K562 (cell line): ENCODE results near the gene ANKRD11. TPM values are rescaled to one million over a fixed set of nuclear protein-coding genes. Genes with fewer than 3 reads are reported as not detected.
"Not testable (repeated sequence)": the region's sequence is repeated elsewhere in the genome, so short reads cannot be mapped to it uniquely, and the experiment has no call there.

Source experiments
- ATAC-seq: fragments of 200-7000 bp; cut with Tn5 transposase; 3 replicates; pipeline ENCODE4 v1.9.1; 2020; ENCODE audit warnings: moderate library complexity
- BruUV-seq: library from RNA; stranded (reverse); fragments of 400-500 nt; replicated peaks from 2 replicates; lab custom pipeline; 2021; lab: Mats Ljungman, UMichigan
- CTCF ChIA-PET: fragments of 300-600 bp; formaldehyde crosslinking; extraction: SDS; loops from one replicate; lab custom pipeline; 2021; ENCODE audit warnings: low intra/inter-chr PET ratio; lab: Yijun Ruan, JAX
- POLR2A ChIA-PET: fragments of 300-600, 350-650 bp; sonication (Branson Sonifier 250); formaldehyde crosslinking; extraction: SDS; loops from one replicate; lab custom pipeline; 2021; ENCODE audit warnings: antibody characterized with exemption, inconsistent platforms; lab: Yijun Ruan, JAX
- DNase-seq, 4 experiments: peaks; one replicate each; pipeline versions ENCODE4 v3.0.0 to v3.0.0-alpha.2; 2011 to 2018; ENCODE audit warnings: low spot score in 3 of 4, mixed read lengths in 3 of 4; ENCODE audit errors: extremely low read depth in 1 of 4
- FAIRE-seq: peaks from 2 replicates; lab custom pipeline; 2011; peaks lifted over from hg19 to GRCh38; lab: Jason Lieb, UNC
- H2AFZ ChIP-seq: 2 replicates; pipeline ENCODE4 v1.6.0; 2011; ENCODE audit warnings: low read depth, low read length, control low read depth, inconsistent platforms
- H3K27ac ChIP-seq: fragments of 200-600 bp; 3 replicates; pipeline ENCODE4 v1.8.0; 2011; ENCODE audit warnings: low read depth, mild to moderate bottlenecking, control low read depth, inconsistent platforms, low read length, moderate library complexity, mixed read lengths; ENCODE audit errors: extremely low read depth
- H3K27me3 ChIP-seq, 2 experiments: fragments of 300-600 bp in 1 of 2; 2 replicates in 1 of 2; 3 replicates in 1 of 2; pipeline versions ENCODE4 v1.6.0 to v1.8.0; 2011; ENCODE audit warnings: inconsistent platforms in 2 of 2, low read length in 2 of 2, mild to moderate bottlenecking in 1 of 2, mixed read lengths in 1 of 2, moderate library complexity in 1 of 2; ENCODE audit not compliant: control insufficient read depth in 2 of 2, insufficient read depth in 2 of 2
- H3K36me3 ChIP-seq: fragments of 300-600 bp; 3 replicates; pipeline ENCODE4 v1.8.0; 2011; ENCODE audit warnings: mild to moderate bottlenecking, low read length, inconsistent platforms; ENCODE audit not compliant: control insufficient read depth, insufficient read depth
- H3K4me1 ChIP-seq, 2 experiments: fragments of 200-600 bp in 1 of 2; replicated peaks in 1 of 2; 2 replicates in 1 of 2; 3 replicates in 1 of 2; pipeline versions ENCODE4 v1.5.1 to v1.8.0; 2011; ENCODE audit warnings: inconsistent platforms in 2 of 2, low read length in 2 of 2, mild to moderate bottlenecking in 1 of 2, mixed read lengths in 1 of 2, moderate library complexity in 1 of 2; ENCODE audit not compliant: control insufficient read depth in 2 of 2, insufficient read depth in 2 of 2
- H3K4me2 ChIP-seq: 2 replicates; pipeline ENCODE4 v1.6.1; 2011; ENCODE audit warnings: low read length, control low read depth, inconsistent platforms, mixed read lengths; ENCODE audit not compliant: insufficient read depth
- H3K4me3 ChIP-seq: fragments of 200-600 bp; sonication (generic), shearing (Covaris generic); 2 replicates; pipeline ENCODE4 v1.5.1; 2016; ENCODE audit warnings: control low read depth, inconsistent platforms
- H3K79me2 ChIP-seq: fragments of 200-600 bp; 3 replicates; pipeline ENCODE4 v1.8.0; 2011; ENCODE audit warnings: low read length, inconsistent platforms; ENCODE audit not compliant: control insufficient read depth, insufficient read depth
- H3K9ac ChIP-seq, 2 experiments: 2 replicates each; pipeline versions ENCODE4 v1.6.0 to v1.6.1; 2011; ENCODE audit warnings: low read depth in 2 of 2, low read length in 2 of 2, control low read depth in 1 of 2, inconsistent platforms in 1 of 2, mild to moderate bottlenecking in 1 of 2, mixed read lengths in 1 of 2; ENCODE audit not compliant: insufficient read depth in 1 of 2
- H3K9me1 ChIP-seq: one replicate; pipeline ENCODE4 v1.6.0; 2011; ENCODE audit warnings: inconsistent platforms, mild to moderate bottlenecking, low read length, moderate library complexity; ENCODE audit not compliant: control insufficient read depth, insufficient read depth
- H3K9me3 ChIP-seq: replicated peaks from 2 replicates; pipeline ENCODE4 v1.5.1; 2011; ENCODE audit warnings: low read depth, low read length, inconsistent platforms; ENCODE audit not compliant: control insufficient read depth, insufficient read depth
- H4K20me1 ChIP-seq: replicated peaks from 2 replicates; pipeline ENCODE4 v1.6.1; 2011; ENCODE audit warnings: low read length, inconsistent platforms, mixed read lengths; ENCODE audit not compliant: control insufficient read depth, insufficient read depth
- POLR2G ChIP-seq: fragments of 200-400 bp; formaldehyde crosslinking; IDR thresholded peaks from 2 replicates; pipeline ENCODE4 v1.6.1; 2017; ENCODE audit warnings: low read depth, mild to moderate bottlenecking, antibody characterized with exemption, low read length, moderate library complexity
- RBM22 ChIP-seq: fragments of 200-400 bp; formaldehyde crosslinking; IDR thresholded peaks from 2 replicates; pipeline ENCODE4 v1.6.1; 2018; ENCODE audit warnings: low read length, low read depth; ENCODE audit not compliant: poor library complexity, severe bottlenecking
- ZNF263 ChIP-seq: sonication (generic); formaldehyde crosslinking; IDR thresholded peaks from 2 replicates; pipeline ENCODE4 v1.8.0; 2022; ENCODE audit warnings: mild to moderate bottlenecking, missing genetic modification reagents, borderline replicate concordance
- WGBS: fragments of 100-300 bp; shearing (Covaris generic); methylation state at CpG from one replicate; pipeline ENCODE4 v1.1.6; 2016; ENCODE audit warnings: low coverage, mixed read lengths; ENCODE audit not compliant: insufficient coverage; ENCODE audit errors: missing lambda C conversion rate; 5-methylcytosine and 5-hydroxymethylcytosine counted together
- in situ Hi-C: fragments of 300-500 bp; cut with MboI; formaldehyde crosslinking; loops from 4 replicates; pipeline ENCODE4 v1.15.0; 2018; ENCODE audit warnings: inconsistent platforms, mixed read lengths
- intact Hi-C: fragments of 100-400 bp; cut with micrococcal nuclease; formaldehyde crosslinking; loops from 2 replicates; pipeline ENCODE4 v1.14.2; 2022
- polyA plus RNA-seq, 8 experiments: library from polyadenylated mRNA; depleted of rRNA in 4 of 8; stranded (reverse) in 5 of 8; unstranded in 3 of 8; fragments of >200 nt; fragmentation: Nextera tagmentation in 2 of 8; fragmentation: Illumina TruSeq in 1 of 8; extraction: Ambion mirVana in 2 of 8; extraction: Trizol in 1 of 8; gene quantifications; 2 replicates each; pipeline versions ENCODE4 v1.2.1 to v1.2.3, GENCODE V29; 2011 to 2014; ENCODE audit warnings: inconsistent platforms in 1 of 8, missing spikeins in 1 of 8
- total RNA-seq, 7 experiments: library from RNA; depleted of rRNA in 6 of 7; stranded (reverse); fragments of >200 nt in 6 of 7; fragmentation: Illumina TruSeq in 2 of 7; extraction: Trizol in 2 of 7; gene quantifications; 2 replicates each; pipeline versions ENCODE4 v1.2.1 to v1.2.3, GENCODE V29; 2011 to 2021; ENCODE audit warnings: low replicate concordance in 1 of 7

Gene ANKRD11
- total and polyA plus RNA-seq, 9 of the 15 experiments (the other 6 are each of a cell fraction or from before 2014, with no cell fraction given) = 4.7 to 126 (median 31.7) TPM

DNA sequence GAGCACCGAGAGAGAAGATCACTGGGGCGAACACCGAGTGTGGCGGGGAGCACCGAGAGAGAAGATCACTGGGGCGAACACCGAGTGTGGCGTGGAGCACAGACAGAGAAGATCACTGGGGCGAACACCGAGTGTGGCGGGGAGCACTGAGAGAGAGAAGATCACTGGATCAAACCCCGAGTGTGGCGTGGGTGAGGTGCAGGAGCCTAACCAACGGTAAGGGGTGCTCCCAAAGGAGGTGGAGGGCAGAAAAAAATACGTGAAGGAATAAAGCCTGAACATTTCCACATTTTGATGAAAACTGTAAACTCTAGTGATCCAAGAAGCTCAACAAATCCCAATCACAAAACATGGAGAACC is 100.2 kb downstream of the ANKRD11 start:
- H3K4me3 ChIP-seq = not testable (repeated sequence)

DNA sequence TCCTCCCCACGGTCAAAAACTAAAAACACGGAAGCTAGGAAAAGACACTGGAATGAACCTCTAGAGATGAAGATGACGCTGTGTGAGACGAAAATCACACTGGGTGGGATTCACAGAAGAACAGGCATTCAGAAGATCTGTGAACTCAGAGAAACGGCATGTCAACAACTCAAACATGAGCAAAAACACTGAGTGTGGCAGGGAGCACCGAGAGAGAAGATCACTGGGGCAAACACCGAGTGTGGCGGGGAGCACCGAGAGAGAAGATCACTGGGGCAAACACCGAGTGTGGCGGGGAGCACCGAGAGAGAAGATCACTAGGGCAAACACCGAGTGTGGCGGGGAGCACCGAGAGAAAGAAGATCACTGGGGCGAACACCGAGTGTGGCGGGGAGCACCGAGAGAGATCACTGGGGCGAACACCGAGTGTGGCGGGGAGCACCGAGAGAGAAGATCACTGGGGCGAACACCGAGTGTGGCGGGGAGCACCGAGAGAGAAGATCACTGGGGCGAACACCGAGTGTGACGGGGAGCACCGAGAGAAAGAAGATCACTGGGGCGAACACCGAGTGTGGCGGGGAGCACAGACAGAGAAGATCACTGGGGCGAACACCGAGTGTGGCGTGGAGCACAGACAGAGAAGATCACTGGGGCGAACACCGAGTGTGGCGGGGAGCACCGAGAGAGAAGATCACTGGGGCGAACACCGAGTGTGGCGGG is 100.7 kb downstream of the ANKRD11 start:
- H3K9ac ChIP-seq, H2AFZ ChIP-seq, BruUV-seq, in situ Hi-C loops, H3K9me1 ChIP-seq, DNase-seq, intact Hi-C loops, H3K27ac ChIP-seq, H3K4me2 ChIP-seq, H3K27me3 ChIP-seq, CTCF ChIA-PET, H3K9me3 ChIP-seq, ATAC-seq, FAIRE-seq, H3K4me3 ChIP-seq: not testable (repeated sequence)
- Histone ChIP-seq H4K20me1 (peaks cover 46% of the 10 kb centered on the region), H3K4me1 (peaks cover 5 to 30% of the 10 kb centered on the region in 2 experiments; a peak in 4 of 5 replicates), H3K79me2 (peaks cover 90% of the 10 kb centered on the region), H3K36me3 (peaks cover 28% of the 10 kb centered on the region; the same call in 2 of the 3 replicates)
- 0 out of 2 replicates have a peak, but pooled peaks have one; percentile 20 for TF ChIP-seq POLR2G
- peak; percentile 89 for TF ChIP-seq ZNF263 (CRISPR knock-in tag)
- peak; percentile 59 for TF ChIP-seq RBM22
- WGBS = 91% methylated on average over 9 of the region's 44 CpGs
- POLR2A ChIA-PET = interaction anchor here (1.6 kb wide), 1 partner anchor 19 kb away, joined by 3 read pairs; no protein-coding TSS in a partner anchor

More for the DNA sequence above, 100.2 kb downstream of the ANKRD11 start:
- H3K4me2 ChIP-seq, H2AFZ ChIP-seq, H3K27me3 ChIP-seq, ATAC-seq, DNase-seq, CTCF ChIA-PET, H3K27ac ChIP-seq, in situ Hi-C loops, BruUV-seq, H3K9me1 ChIP-seq, H3K9ac ChIP-seq, H3K9me3 ChIP-seq, FAIRE-seq, intact Hi-C loops: not testable (repeated sequence)
- Histone ChIP-seq H4K20me1 (peaks cover 44% of the 10 kb centered on the region), H3K79me2 (peaks cover 90% of the 10 kb centered on the region), H3K4me1 (peaks cover 5 to 26% of the 10 kb centered on the region in 2 experiments; a peak in 4 of 5 replicates), H3K36me3 (peaks cover 30% of the 10 kb centered on the region; the same call in 2 of the 3 replicates)
- POLR2A ChIA-PET = interaction anchor here (0.5 kb wide), 1 partner anchor 43 kb away, joined by 3 read pairs; no protein-coding TSS in a partner anchor
- TF ChIP-seq ZNF263 (CRISPR knock-in tag) = peak; percentile 85
- WGBS = 94% methylated on average over 7 of the region's 15 CpGs
